HG03571 (cell line): Measurements from ENCODE around the gene IDH3G.

Experiments
- ATAC-seq: cut with Tn5 transposase; IDR thresholded peaks from one replicate; pipeline ENCODE4 v1.9.1; 2021; ENCODE audit not compliant: unreplicated experiment

Gene IDH3G

DNA sequence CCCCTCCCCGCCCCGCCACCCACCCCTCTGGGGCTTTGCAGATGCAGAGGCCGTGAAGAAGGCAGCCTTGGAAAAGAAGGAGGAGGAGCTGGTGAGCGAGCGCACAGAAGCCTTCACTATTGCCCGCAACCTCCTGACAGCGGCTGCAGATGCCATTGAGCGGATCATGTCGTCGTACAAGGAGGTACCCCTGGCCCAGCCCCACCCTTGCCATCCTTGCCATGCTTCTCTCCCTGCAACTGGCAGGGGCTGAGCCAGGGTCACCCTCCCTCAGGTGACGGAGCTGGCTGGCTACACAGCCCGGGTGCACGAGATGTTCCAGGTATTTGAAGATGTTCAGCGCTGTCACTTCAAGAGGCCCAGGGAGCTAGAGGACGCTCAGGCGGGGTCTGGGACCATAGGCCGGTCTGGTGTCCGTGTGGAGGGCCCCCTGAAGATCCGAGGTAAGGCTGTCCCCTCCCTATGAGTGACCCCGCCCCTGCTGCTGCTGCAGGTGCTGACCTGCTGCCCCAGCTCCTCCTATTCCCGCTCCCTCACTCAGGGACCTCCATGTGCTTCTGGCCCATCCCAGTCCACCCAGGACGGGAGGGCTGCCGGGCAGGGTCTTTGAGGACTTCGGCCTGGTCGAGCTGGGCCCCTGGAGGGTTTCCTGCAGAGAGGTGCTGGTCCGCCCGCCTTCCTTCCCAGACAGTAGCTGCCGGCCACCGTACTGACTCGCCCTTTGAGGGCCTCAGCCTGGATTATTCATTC, 57.9 kb downstream of the IDH3G start:
- ATAC-seq: no peak
